Colon (tissue), 2 donors: ENCODE measurements around the gene RAET1L.
"Not testable (repeated sequence)": the region's sequence is repeated elsewhere in the genome, so short reads cannot be mapped to it uniquely, and the experiment has no call there.

Experiments used
- FAIRE-seq: peaks from 2 replicates; lab custom pipeline; 2012; peaks lifted over from hg19 to GRCh38; lab: Jason Lieb, UNC
- donor health status: control.
- donor health status: control.

Gene RAET1L

DNA sequence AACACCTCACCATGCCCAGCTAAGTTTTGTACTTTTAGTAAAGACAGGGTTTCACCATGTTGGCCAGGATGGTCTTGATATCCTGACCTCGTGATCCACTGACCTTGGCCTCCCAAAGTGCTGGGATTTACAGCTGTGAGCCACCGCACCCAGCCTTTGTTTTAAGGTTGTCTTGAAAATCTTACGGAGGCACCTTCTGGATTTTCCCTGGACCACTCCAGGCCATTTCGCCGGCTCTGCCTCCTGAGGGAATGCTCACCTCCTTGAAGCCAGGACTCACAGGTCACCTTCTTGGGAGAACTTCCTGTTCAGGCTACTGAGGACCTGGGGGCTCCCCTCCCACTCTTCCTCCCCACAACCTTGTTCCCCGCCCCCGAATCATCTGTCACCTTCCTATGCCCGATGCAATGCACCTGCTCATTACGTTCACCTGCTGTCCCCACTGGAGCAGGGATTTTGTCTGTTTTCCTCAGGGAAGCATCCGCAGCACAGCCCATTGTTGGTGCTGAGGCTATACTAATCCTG is 19.4 kb upstream of the RAET1L start:
- no peak for FAIRE-seq

DNA sequence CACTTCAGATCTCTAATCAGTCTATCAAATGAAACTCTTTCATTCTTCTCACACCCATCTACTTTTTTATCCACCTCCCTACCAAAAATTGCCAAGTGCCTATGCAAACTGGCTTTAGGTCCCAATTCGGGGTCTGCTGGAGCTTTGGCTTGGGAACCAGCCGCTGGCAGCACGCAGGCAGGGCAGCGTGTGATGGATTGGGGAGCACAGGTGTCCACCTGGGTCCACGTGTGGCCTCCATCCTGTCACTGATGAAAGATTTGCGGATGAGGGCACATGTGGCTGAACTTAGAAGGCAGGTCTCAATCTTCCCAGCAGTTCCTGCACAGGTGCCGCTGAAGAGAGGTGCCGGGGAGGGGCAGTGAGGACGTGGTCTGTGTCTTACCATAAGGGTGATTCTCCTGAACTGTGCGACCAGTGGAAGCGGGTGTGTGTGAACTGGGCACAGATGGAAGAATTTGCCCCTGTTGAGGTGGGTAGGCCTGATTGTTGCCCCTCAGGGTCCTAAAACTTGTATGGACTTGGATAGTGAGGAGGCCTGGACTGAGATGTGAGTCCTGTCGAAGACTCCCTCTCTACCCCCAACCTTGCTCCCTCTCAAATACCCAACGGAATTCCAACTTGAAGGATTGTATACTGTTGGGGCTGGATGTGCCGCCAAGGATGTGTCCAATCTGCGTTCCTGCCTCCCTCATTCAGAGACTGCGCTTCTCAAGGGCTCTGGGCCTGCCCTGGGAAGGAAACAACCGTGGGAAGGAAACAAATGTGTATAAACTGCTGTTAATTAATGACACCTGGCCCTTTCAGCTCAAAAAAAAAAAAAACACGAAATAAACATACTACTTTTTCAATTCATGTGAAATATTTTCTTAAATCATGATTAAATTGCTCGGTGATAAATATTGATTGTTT is 18.4 kb upstream of the RAET1L start:
- FAIRE-seq: no peak

DNA sequence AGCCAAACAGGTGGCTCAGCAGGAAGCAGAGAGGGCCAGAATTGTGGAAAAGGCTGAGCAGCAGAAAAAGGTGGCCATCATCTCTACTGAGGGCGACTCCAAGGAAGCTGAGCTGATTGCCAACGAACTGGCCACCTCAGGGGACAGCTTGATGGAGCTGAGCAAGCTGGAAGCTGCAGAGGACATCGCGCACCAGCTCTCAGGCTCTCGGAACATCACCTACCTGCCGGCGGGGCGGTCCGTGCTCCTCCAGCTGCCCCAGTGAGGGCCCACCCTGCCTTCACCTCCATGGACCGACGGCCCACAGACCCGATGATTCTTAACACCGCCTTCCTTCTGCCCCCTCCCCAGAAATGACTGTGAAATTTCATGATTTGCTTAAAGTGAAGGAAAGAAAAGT is 17.8 kb upstream of the RAET1L start:
- FAIRE-seq: no peak

DNA sequence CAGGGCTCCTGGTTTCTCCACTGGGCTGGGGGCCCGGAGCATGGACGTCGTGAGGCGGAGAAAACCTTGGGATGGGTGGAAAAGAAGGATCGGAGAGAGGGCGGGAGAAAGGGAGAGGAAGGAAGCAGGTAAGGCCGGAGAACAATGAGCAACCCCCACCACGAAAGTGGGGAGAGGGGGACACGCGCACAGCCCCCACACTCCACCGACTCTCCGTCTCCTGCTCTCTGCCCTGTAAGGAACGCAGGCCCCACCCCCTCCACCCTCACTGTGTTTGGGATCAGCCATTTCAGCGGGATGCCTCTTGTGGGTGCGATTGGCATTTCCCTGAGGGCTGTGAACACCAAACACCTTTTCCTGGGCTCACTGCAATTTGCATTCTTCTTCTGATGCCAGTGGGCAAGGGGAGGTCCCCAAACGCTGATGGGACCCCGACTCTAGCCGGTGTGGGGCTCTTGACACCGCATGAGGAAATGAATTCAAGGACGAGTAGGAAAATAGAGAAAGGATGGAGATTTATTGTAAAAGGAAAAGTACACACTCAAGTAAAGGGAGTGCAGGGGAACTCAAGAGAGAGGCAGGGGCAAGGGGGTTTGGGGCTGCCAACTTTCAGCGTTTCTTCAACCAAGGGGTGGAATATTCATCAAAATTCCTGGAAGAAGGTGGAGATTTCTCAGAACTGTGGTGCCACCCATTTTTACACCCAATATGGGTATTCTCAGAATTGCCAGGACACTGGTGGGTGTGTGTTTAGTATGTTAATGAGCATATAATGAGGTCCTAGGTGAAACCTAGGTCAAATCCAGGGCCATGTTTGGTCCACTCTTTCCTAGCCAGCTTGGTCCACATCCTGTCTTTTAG is 13.1 kb upstream of the RAET1L start:
- FAIRE-seq: no peak

DNA sequence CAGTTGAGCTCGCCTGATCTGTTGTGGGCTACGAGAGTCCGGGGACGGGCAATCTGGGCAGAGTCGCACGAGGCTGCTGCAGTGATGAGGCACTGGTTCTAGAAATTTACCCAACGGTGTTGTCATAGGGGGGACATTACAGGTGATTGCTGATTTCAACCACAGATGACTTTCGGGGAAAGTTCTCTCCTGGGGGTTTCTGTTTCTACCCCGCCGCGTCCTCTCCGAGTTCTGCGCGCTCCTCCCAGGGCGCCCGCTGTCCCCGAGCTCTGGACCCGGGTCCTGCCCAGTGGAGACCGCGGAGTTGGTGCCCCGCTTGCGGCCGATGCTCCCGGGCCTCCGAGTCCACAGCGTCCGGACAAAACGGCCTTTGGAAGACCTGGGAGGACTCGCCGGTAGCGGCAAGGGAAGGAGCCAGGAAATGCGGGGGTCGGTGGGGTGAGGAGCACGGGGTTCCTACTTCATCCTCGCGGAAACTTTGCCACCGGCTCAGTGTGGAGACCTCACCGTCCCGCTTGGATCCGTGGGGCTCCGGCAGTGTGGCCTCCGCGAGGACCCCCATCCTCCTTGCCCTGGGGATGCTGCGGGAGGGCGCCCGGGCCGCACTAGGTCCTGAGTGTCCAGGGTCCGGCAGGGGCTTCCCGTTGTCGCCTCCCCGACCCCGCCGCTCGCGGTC is 12.3 kb upstream of the RAET1L start:
- FAIRE-seq: no peak

DNA sequence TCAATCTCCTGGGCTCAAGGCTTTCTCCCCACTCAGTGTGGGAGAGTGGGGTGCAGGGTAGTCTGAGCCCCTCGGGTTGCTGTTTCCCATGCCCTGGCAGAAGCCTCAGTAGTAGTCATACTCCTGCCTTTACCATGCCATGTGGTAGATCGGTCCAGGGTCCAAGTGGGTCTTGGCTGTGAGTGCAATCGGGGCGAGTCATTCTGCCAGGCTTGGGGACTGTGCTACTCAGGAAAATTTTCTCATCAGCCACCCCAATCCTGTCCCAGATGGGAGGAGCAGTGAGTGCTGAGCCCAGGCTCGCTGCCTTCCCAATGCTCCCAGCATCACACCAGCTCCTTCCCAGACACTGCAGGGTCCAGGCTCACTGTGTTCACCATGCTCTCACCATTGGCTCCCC is 10.7 kb upstream of the RAET1L start:
- FAIRE-seq: no peak

DNA sequence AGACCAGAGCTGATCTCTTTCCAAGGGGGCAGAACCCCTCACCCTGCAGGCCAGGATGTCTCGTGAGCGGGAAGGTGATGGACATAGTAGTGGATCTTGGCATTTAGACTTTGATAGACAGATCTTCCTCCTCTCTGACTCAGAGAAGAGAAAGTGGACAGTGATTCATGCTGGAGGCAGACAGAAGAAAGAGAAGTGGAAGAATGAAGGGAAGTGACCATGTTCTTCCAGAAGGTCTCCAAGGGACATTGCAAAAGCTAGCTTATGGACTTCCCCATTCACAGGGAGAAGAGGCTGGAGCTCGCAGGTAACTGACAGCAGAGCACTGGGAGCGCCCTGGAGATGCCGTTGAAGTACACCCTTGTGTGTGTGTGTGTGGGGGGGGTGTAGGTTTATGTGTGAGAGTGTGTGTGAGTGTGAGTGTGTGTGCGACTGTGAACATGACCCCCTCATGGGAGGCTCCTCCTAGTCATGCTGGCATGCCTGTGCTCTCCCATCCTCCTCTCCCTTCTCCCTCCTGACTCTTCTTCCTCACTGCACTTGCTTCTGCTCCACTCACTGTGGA is 8.0 kb upstream of the RAET1L start:
- FAIRE-seq: no peak

DNA sequence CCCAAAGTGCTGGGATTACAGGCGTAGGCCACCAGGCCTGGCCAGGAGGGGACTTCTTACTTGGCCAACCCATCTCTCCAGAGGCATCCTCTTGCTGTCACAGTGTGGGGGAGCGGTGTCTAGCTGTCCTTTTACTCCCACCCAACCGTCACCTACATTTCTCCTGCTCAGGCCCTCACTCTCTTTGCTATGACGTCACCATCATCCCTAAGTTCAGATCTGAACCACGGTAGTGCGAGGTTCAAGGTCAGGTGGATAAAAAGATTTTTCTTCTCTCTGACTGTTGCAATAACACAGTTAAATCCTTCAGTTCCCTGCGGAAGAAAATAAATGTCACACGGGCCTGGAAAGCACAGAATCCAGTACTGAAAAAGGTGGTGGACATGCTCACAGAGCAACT is 7.3 kb upstream of the RAET1L start:
- no peak for FAIRE-seq

DNA sequence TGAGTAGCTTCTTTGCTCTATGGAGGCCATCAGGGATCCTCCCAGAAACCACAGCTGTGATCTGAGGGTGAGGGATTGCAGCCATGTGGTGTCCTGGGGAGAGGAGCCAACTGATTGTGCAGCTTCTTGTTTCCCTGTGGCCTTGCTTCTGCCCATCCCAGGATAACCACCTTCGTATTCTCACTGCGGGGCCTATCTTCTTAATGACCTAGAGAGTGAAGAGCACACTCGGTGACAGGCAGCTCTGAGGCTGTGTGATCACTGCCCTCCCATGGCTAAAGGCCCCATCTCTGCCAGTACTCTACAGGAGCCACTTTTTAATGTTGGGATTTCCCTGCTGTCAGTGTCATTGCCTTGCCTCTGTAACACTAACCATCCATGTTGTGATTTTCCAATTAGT is 5.3 kb upstream of the RAET1L start:
- no peak for FAIRE-seq

DNA sequence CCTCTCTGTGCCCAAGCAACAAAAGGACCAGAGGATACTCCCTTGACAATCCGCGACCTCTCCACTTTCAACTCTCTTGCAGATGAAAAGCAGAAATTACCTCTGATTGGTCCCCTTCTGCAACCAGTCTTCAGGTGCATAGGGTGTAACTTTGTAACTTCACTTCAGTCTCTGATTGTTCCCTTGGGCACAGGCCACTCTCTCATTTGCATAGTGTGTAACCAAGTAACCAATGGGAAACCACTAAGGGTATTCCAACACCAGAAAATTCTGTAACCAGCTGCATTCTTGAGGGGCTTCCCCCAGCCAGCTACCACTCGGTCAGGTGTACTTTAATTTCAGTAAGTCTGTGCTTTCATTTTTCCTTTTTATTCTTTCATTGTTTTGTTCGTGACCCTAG is 4.4 kb upstream of the RAET1L start:
- FAIRE-seq: no peak

DNA sequence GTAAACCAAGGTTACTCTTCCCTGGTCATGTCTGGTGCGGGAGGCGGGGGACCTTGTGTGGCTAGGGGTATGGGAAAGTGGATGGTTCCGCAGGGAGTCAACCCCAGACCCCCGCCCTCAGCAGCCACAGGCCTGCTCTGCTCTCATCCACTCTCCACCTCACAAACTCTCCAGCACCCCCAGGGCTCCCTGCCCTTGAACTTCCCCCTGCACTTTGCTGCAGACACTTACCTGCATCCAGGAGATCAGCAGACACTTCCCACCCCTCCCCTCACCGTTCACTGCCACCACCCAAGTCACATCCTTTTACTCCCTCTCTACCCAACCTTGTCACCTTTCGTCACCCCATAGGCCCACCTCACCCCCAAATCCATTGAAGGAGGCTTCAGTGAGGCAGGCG is 3.9 kb upstream of the RAET1L start:
- FAIRE-seq: no peak

DNA sequence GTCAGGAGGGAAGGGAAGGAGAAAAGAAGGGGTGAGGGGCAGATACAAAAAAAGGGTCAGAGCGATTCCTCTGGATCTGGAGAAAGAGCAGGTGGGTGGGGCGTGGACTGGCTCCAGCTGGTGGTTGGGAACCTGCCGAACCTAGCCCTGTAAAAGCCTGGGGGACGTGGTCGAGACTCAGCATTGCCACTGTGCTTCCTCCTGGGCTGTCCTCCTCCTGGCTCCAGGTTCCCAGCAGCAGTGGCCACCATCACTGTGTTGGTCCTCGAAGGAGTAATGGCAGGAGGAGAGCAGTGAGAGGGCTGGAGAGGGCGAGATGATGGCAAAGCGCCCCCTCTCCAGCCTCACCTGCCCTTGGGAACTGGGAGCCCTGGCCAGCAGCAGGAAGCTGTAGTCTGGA is 3.5 kb upstream of the RAET1L start:
- no peak for FAIRE-seq

DNA sequence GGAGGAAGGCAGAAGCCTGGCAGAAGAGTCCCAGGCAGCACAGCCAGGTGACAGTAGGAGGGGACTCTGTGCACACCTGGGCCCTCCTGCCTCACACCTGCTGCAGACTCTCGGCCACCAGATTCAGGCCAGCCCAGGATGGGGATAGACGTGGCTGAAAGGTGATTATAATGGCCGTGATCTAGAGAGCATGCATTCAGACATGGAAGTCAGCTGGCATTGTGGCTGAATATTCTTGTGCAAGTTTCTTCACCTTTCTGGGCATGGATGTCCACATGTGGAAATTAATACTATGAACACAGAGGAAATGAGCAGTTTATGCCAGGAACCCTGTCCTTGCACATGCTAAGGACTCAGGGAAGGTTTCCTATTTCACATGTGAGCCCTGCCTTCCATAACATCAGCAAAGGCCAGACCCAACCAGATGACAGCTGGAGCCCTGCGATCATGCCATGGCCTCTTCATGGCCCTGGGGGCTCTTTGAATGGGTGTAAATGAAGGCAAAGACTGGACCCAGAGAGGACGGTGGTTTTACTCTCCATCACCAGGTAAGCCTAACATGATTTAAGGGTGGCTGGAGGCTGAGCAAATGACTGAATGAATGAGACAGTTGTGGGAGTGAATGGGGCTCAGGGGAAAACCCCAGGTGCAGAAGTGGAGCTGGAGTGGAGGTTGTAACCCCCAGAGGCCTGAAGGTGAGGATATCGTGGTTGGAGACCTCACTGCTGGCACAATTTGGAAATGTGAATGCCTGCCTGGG is 2.7 kb upstream of the RAET1L start:
- FAIRE-seq: no peak

DNA sequence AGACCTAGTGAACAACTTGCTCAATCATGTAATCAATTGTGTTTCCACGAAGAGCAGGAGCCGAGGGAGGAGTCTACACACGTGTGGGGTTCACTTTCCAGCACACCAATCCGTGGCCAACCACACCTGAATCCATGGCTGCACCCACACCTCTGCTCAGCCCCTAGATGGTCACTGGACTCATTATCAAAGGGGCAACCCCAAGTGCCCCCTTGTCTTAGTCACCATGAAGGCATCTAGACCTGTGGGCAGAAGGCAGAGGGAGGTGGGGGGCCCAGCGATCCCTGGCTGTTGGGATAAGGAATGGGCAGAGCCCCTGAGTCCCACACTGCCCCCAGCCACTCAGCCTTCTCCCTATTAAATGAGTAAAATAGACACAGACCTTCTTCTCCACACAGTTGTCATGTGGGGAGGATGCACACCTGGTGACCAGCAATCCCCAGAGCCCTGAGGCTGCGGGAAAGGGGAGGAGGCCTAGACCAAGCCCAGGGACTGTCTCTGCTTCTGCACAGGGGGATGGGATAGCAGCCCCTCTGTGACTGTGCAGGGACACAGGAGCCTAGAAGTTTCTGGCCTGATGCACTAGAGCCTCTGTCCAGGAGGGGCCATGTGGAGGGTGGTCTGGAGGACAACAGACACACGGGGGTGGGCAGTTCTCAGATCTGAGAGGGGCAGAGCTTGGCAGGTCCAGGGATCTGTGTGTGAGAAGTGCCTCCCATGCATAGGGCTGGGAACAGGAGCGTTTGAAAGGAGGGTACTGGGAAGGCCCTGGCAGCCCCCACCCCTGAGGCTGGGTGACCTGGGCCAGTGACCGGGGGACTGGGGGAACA is 1.9 kb upstream of the RAET1L start:
- no peak for FAIRE-seq

DNA sequence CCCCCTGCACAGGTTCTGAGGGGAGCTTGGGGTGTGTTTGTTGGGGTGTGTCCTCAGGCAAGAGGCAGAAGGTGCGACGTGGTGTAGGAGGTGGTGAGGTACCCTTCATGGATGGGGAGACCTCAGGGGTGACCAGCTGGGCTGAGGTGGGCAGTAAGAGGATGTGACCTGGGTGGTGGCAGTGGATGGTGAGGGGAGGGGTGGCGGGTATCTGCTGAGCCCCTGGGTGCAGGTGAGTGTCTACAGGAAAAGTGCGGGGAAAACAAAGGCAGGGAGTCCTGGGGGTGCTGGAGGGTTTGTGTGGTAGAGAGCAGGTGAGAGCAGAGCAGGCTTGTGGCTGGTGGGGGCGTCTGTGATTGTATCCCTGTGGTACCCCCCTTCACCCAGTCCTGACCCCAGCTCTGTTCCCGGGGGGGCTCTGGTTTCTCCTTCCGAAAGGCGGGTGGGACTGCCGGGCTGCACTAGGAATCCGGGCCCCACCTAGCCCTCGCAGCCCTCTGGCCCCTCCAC is 631 bp downstream of the RAET1L start:
- no peak for FAIRE-seq

DNA sequence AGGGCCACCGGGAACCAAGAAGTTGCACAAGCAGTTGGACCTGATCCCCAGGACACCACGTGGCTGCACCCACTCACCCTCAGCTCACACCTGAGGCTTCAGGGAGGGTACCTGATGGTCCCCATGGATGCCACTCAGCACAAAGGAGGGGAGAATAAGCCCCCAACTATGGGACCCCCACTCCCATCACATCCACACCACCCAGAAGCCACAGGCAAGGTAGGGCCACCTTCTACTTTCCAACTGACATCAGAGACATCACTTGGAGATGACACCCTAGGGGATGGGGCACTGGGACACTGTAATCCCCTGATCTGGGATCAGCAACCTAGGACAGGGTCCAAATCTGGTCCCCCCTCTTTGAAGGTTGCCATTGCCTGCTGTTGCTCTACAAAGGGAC is 1.3 kb downstream of the RAET1L start:
- not testable (repeated sequence) for FAIRE-seq

DNA sequence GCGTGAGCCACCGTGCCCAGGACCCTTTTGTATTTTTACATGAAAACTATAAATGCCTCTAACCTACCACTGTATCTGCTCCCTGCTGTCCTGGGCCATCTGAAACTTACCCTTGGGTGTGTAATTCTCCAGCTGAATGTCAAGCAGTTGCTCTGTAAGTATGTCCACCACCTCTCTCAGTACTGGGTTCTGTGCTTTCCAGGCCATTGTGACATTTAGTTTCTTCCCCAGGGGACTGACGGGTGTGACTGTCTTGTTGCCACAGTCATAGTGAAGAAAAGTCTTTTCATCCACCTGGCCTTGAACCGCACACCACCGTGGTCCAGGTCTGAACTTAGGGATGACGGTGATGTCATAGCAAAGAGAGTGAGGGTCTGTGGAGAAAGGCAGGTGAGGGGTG is 3.5 kb downstream of the RAET1L start:
- not testable (repeated sequence) for FAIRE-seq

DNA sequence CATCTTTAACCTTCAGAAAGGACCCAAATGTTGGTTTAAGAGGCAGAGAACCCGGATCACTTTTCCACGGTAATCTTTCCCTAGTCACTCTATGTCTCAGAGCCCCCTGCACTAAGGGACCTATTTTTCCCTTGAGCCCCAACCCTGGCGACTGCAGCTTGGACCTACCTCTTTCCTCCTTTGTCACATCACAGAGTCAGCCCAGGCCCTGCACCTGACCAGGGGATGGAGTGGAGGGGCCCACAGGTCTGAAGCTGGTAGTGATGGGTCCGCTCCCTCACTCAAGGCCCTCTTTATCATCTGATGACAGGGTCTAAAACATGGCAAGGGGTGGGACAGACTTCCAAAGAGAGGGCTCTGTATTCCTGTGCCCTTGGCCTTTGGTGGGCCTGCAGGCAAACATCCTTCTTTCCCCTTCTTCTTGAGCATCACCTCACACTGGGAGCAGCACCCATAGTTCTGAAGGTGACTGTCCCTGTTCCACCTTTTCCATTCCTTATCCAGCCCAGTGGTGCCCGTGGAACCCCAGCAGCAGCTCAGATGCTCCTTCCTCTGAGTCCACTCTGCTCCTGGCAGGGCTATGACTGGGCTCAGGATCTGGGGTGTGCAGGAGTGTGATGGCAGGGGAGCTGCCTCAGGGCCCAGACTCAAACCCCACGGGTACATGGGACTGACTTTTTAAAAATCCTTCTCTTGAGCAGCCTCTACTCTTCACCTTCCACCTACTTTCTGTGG is 6.3 kb downstream of the RAET1L start:
- FAIRE-seq: no peak

DNA sequence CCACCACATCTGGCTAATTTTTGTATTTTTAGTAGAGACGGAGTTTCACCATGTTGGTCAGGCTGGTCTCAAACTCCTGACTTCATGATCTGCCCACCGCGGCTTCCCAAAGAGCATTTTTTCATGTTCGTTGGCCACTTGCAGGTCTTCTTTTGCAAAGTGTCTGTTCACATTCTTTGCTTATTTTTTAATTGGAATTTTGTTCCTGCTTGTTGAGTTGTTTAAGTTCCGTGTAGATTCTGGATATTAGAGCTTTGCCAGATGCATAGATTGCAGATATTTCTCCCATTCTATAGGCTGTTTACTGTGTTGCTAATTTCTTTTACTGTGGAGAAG is 8.2 kb downstream of the RAET1L start:
- FAIRE-seq: not testable (repeated sequence)
